H1 (cell line): ENCODE results near the gene HBD. TPM values are rescaled to one million over a fixed set of nuclear protein-coding genes. Genes with fewer than 3 reads are reported as not detected.

Experiments used
- BRCA1 ChIP-seq: IDR thresholded peaks from 2 replicates; pipeline ENCODE4 v1.6.1; 2012; ENCODE audit warnings: low read depth, low read length, improper control_type of control experiment
- CBX8 ChIP-seq: fragments of 300-800, 300-1000 bp; sonication (generic); IDR thresholded peaks from 2 replicates; pipeline ENCODE4 v1.7.1; 2016; ENCODE audit warnings: low read depth, low read length, borderline replicate concordance
- RAD21 ChIP-seq, 2 experiments: IDR thresholded peaks in 1 of 2; conservative IDR thresholded peaks in 1 of 2; 2 replicates each; pipeline ENCODE4 v1.6.1; 2011; ENCODE audit warnings: low read depth in 2 of 2, low read length in 2 of 2, improper control_type of control experiment in 1 of 2, inconsistent platforms in 1 of 2, mild to moderate bottlenecking in 1 of 2, moderate library complexity in 1 of 2
- polyA plus RNA-seq, 7 experiments: library from polyadenylated mRNA; depleted of rRNA in 3 of 7; stranded (reverse) in 5 of 7; unstranded in 2 of 7; fragments of >200 nt in 5 of 7; fragments of 200-250 nt in 2 of 7; gene quantifications; 1 replicate in 5 of 7; 2 replicates in 1 of 7; 4 replicates in 1 of 7; pipeline versions ENCODE4 v1.2.1 to v1.2.3, GENCODE V29; 2011 to 2013; ENCODE audit warnings: missing spikeins in 2 of 7, mixed read lengths in 2 of 7
- total RNA-seq: library from RNA; stranded (reverse); fragmentation: NEBNext Ultra II Directional; extraction: Animal tissue kit (Norgen Biotek cat#: 25700); gene quantifications from 2 replicates; pipeline ENCODE4 v1.2.1, GENCODE V29; 2021
- TF ChIP-seq, protein P1 (sequence below): IDR thresholded peaks from 2 replicates; pipeline ENCODE4 v1.6.1; 2012; ENCODE audit warnings: inconsistent platforms

Gene HBD
- total and polyA plus RNA-seq, 2 of the 8 experiments (the other 6 are each of a cell fraction or from before 2014, with no cell fraction given), result not detected

GRCh38 chr11:5281596-5281995 lies 47.3 kb upstream of the HBD start (continued):
- TF ChIP-seq CBX8 (no peak), RAD21 (IDR thresholded peaks at IDR 0.05 in 1 of 2, conservative IDR thresholded peaks at IDR 0.05 in 1 of 2; ENCODE audit: low read depth in 2 of 2, low read length in 2 of 2) (no peak), BRCA1 (no peak)
- TF ChIP-seq, protein P1, sequence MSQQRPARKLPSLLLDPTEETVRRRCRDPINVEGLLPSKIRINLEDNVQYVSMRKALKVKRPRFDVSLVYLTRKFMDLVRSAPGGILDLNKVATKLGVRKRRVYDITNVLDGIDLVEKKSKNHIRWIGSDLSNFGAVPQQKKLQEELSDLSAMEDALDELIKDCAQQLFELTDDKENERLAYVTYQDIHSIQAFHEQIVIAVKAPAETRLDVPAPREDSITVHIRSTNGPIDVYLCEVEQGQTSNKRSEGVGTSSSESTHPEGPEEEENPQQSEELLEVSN, result no peak
